HCT116 (cell line): ENCODE measurements around the gene COL12A1. TPM values are rescaled to one million over a fixed set of nuclear protein-coding genes. Genes with fewer than 3 reads are reported as not detected.

Experiments
- ATAC-seq: fragments of 200-7000 bp; cut with Tn5 transposase; 2 replicates; pipeline ENCODE4 v1.9.1; 2020; ENCODE audit warnings: mild to moderate bottlenecking, moderate library complexity
- BruUV-seq: library from RNA; stranded (reverse); fragments of 400-500 nt; replicated peaks from 2 replicates; lab custom pipeline; 2021; lab: Mats Ljungman, UMichigan
- CTCF ChIA-PET: fragments of 300-600 bp; sonication (Branson Sonifier 250); formaldehyde crosslinking; loops from one replicate; lab custom pipeline; 2021; ENCODE audit warnings: antibody characterized with exemption; lab: Charles Lee
- POLR2A ChIA-PET: fragments of 300-600, 350-600 bp; sonication (Branson Sonifier 250); formaldehyde crosslinking; loops from one replicate; lab custom pipeline; 2021; ENCODE audit warnings: antibody characterized with exemption; lab: Charles Lee
- RAD21 ChIA-PET, 2 experiments: fragments of 300-600 bp; sonication (Branson Sonifier 250); formaldehyde crosslinking; loops; one replicate each; lab custom pipeline; 2023; ENCODE audit warnings: low total read pairs in 2 of 2; ENCODE audit not compliant: uncharacterized antibody in 2 of 2, unreplicated experiment in 2 of 2, low non-redundant PET in 1 of 2; lab: Charles Lee
- DNase-seq: peaks from one replicate; pipeline ENCODE4 v3.0.0-alpha.2; 2010; ENCODE audit warnings: low read depth, low spot score
- H2AFZ ChIP-seq: fragments of 200-600 bp; shearing (Covaris generic), sonication (generic); 2 replicates; pipeline ENCODE4 v1.6.1; 2017; ENCODE audit warnings: low read depth, mixed run types, mixed read lengths, antibody characterized with exemption, low read length; ENCODE audit not compliant: poor library complexity, severe bottlenecking
- H3K27ac ChIP-seq: 2 replicates; pipeline ENCODE4 v1.5.1; 2012; ENCODE audit warnings: low read depth, low read length
- H3K27me3 ChIP-seq: fragments of 200-600 bp; sonication (generic); 2 replicates; pipeline ENCODE4 v1.6.1; 2016; ENCODE audit warnings: mixed run types, low read length, mixed read lengths; ENCODE audit not compliant: insufficient read depth
- H3K36me3 ChIP-seq, 2 experiments: fragments of 200-500 bp in 1 of 2; fragments of 200-600 bp in 1 of 2; sonication (Bioruptor generic) in 1 of 2; sonication (generic) in 1 of 2; 2 replicates each; pipeline versions ENCODE4 v1.5.1 to v1.6.1; 2014 to 2016; ENCODE audit warnings: low read length in 2 of 2, inconsistent platforms in 1 of 2, mixed read lengths in 1 of 2, mixed run types in 1 of 2; ENCODE audit not compliant: insufficient read depth in 2 of 2, control insufficient read depth in 1 of 2
- H3K4me1 ChIP-seq, 2 experiments: fragments of 200-600 bp in 1 of 2; sonication (generic) in 1 of 2; 2 replicates each; pipeline versions ENCODE4 v1.5.1 to v1.6.1; 2012 to 2017; ENCODE audit warnings: low read length in 2 of 2, inconsistent platforms in 1 of 2, mild to moderate bottlenecking in 1 of 2, mixed read lengths in 1 of 2, mixed run types in 1 of 2, moderate library complexity in 1 of 2; ENCODE audit not compliant: insufficient read depth in 2 of 2, control insufficient read depth in 1 of 2
- H3K4me2 ChIP-seq: fragments of 200-600 bp; sonication (generic); 2 replicates; pipeline ENCODE4 v1.6.1; 2017; ENCODE audit warnings: mixed run types, low read length, mixed read lengths
- H3K4me3 ChIP-seq, 2 experiments: fragments of 200-600 bp in 1 of 2; sonication (generic) in 1 of 2; replicated peaks in 1 of 2; 2 replicates each; pipeline ENCODE4 v1.5.1; 2011 to 2016; ENCODE audit warnings: low read length in 2 of 2, control low read depth in 1 of 2, low read depth in 1 of 2, mild to moderate bottlenecking in 1 of 2, mixed read lengths in 1 of 2, mixed run types in 1 of 2
- H3K79me2 ChIP-seq: fragments of 200-600 bp; sonication (generic); 2 replicates; pipeline ENCODE4 v1.6.1; 2017; ENCODE audit warnings: mild to moderate bottlenecking, mixed run types, low read length, moderate library complexity, mixed read lengths; ENCODE audit not compliant: insufficient read depth
- H3K9ac ChIP-seq: fragments of 200-600 bp; sonication (generic); 2 replicates; pipeline ENCODE4 v1.6.1; 2016; ENCODE audit warnings: low read length, mixed read lengths
- H3K9me2 ChIP-seq: fragments of 200-600 bp; sonication (generic), shearing (Covaris generic); 2 replicates; pipeline ENCODE4 v1.6.1; 2017; ENCODE audit warnings: mixed run types, mild to moderate bottlenecking, moderate library complexity; ENCODE audit not compliant: insufficient read depth
- H3K9me3 ChIP-seq, 2 experiments: fragments of 200-500 bp in 1 of 2; fragments of 200-600 bp in 1 of 2; sonication (Bioruptor generic) in 1 of 2; sonication (generic) in 1 of 2; 2 replicates each; pipeline ENCODE4 v1.6.1; 2014 to 2017; ENCODE audit warnings: low read length in 2 of 2, mixed read lengths in 2 of 2, inconsistent platforms in 1 of 2, low read depth in 1 of 2, mild to moderate bottlenecking in 1 of 2, mixed run types in 1 of 2, moderate library complexity in 1 of 2; ENCODE audit not compliant: control insufficient read depth in 1 of 2, insufficient read depth in 1 of 2
- H4K20me1 ChIP-seq: fragments of 200-600 bp; sonication (generic), shearing (Covaris generic); 2 replicates; pipeline ENCODE4 v1.6.1; 2017; ENCODE audit warnings: mixed run types, mild to moderate bottlenecking, moderate library complexity; ENCODE audit not compliant: insufficient read depth
- CTCF ChIP-seq, 3 experiments: fragments of 200-600 bp in 1 of 3; sonication (generic) in 1 of 3; IDR thresholded peaks in 2 of 3; conservative IDR thresholded peaks in 1 of 3; 2 replicates each; pipeline ENCODE4 v1.5.1; 2012 to 2017; ENCODE audit warnings: low read depth in 2 of 3, low read length in 2 of 3, antibody characterized with exemption in 1 of 3, borderline replicate concordance in 1 of 3, control low read depth in 1 of 3, mild to moderate bottlenecking in 1 of 3, mixed read lengths in 1 of 3, mixed run types in 1 of 3, moderate library complexity in 1 of 3; ENCODE audit not compliant: insufficient read depth in 1 of 3
- EZH2 ChIP-seq: fragments of 200-600 bp; sonication (generic); IDR thresholded peaks from 2 replicates; pipeline ENCODE4 v1.6.1; 2017; ENCODE audit warnings: antibody characterized with exemption, mixed run types
- JUND ChIP-seq: IDR thresholded peaks from 2 replicates; pipeline ENCODE4 v1.6.1; 2012
- MAX ChIP-seq: IDR thresholded peaks from 2 replicates; pipeline ENCODE4 v1.6.1; 2012
- POLR2A ChIP-seq: IDR thresholded peaks from 2 replicates; pipeline ENCODE4 v1.7.0; 2011; ENCODE audit warnings: borderline replicate concordance; ENCODE audit not compliant: insufficient read depth, insufficient read length; ENCODE audit errors: extremely low read depth
- SP1 ChIP-seq: IDR thresholded peaks from 2 replicates; pipeline ENCODE4 v1.6.1; 2012; ENCODE audit warnings: low read depth
- intact Hi-C: fragments of 100-400 bp; cut with micrococcal nuclease; formaldehyde crosslinking; loops from 2 replicates; pipeline ENCODE4 v1.10.0; 2022
- total RNA-seq: library from RNA; stranded (reverse); gene quantifications from one replicate; pipeline ENCODE4 v1.2.1, GENCODE V29; 2021; ENCODE audit not compliant: unreplicated experiment

COL12A1 gene
- total RNA-seq, 1 experiment from 2014 or later, result 23.5 TPM

DNA sequence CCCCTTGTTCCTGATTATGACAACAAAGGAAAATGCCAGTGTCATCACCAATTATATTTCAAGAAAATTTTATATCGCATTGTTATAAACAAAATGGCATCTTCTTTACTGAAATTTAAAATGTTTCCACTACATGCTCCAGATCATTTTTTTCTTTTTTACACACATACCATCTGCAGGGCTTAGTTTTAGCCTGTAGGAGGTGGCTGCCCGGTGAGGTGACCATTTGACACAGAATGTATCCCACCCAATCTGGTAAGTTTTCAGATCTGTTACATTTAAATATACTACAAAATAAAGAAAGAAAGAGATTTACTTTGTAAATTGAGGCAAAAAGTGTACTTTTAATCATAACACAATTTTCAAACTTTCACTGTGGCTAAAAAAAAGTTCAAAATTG lies 81.8 kb downstream of the COL12A1 start:
- RAD21 ChIA-PET, result no interaction called here

DNA sequence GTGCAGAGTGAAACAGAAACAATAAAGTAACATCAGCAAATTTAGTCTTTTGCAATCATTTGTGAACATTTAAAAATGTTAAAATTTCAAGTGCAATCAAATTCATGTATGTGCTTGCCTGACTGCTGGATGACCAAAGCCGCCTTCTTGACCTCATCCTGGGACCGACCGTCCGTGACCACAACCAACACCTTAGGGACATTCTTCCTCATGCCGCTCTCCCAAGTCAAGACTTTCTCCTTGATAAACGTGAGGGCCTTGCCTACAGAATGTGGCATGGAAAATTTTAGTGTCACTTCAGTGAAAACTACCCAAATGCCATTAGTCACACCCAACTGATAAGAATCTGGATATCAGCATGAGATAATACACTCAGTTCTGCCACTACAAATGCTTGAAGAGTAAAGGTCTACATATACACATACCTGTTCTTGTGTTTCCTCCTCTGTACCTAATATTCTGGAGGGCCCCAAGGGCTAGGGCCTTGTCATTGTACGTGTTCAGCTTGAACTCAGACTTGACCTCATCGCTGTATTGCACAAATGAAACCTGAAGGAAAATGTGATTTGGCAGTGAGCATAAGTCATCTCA lies 86.8 kb downstream of the COL12A1 start:
- Histone ChIP-seq H3K79me2 (no peaks in the 10 kb centered on the region), H3K36me3 (peaks cover 0 to 19% of the 10 kb centered on the region in 2 experiments; a peak in 1 of 4 replicates), H3K9ac (no peak overlapping the region), H3K4me2 (peak overlapping the region; percentile 6; the same call in 1 of the 2 replicates), H3K9me3 (no peaks in the 10 kb centered on the region), H4K20me1 (no peaks in the 10 kb centered on the region), H3K4me1 (peaks cover 7 to 15% of the 10 kb centered on the region in 2 experiments; a peak in 2 of 4 replicates), H3K9me2 (no peaks in the 10 kb centered on the region), H3K4me3 (no peak overlapping the region), H2AFZ (no peak overlapping the region), H3K27me3 (no peaks in the 10 kb centered on the region), H3K27ac (no peak overlapping the region)
- ATAC-seq, result peak; percentile 58
- DNase-seq, result peak; percentile 1
- ChIA-PET POLR2A (no interaction called here), CTCF (no interaction called here), RAD21 (no interaction called here)
- TF ChIP-seq SP1 (no peak), EZH2 (no peak), MAX (no peak), JUND (no peak), POLR2A (no peak)
- intact Hi-C loops, result no loop called here
- no TSS peak for BruUV-seq

More for the DNA sequence above, 81.8 kb downstream of the COL12A1 start:
- ATAC-seq (no peak), DNase-seq (no peak)
- CTCF ChIA-PET, result no interaction called here
- H3K4me3 ChIP-seq, result no peak overlapping the region
- peaks cover 0 to 22% of the 10 kb centered on the region in 2 experiments; a peak in 1 of 4 replicates for H3K36me3 ChIP-seq
- H2AFZ ChIP-seq, result no peak overlapping the region
- peaks cover 7 to 8% of the 10 kb centered on the region in 2 experiments; a peak in 2 of 4 replicates for H3K4me1 ChIP-seq
- intact Hi-C loops, result no loop called here
- H4K20me1 ChIP-seq, result no peaks in the 10 kb centered on the region
- no peak overlapping the region for H3K9ac ChIP-seq
- peak in 1 of 3 experiments; percentile 20; a peak in 1 of 6 replicates for TF ChIP-seq CTCF (IDR thresholded peaks at IDR 0.05 in 2 of 3, conservative IDR thresholded peaks at IDR 0.05 in 1 of 3; ENCODE audit: borderline replicate concordance in 1 of 3, insufficient read depth in 1 of 3, low read depth in 2 of 3, low read length in 2 of 3)
- no peak for TF ChIP-seq JUND
- no peaks in the 10 kb centered on the region for H3K79me2 ChIP-seq
- H3K4me2 ChIP-seq, result no peak overlapping the region
- BruUV-seq, result no TSS peak
- POLR2A ChIA-PET, result no interaction called here
- H3K9me2 ChIP-seq, result no peaks in the 10 kb centered on the region
- H3K27me3 ChIP-seq, result no peaks in the 10 kb centered on the region
- H3K27ac ChIP-seq, result no peak overlapping the region
- H3K9me3 ChIP-seq, result no peaks in the 10 kb centered on the region
